Large intestine (tissue), 3 donors: ENCODE data around the gene SERPINF2. TPM values are rescaled to one million over a fixed set of nuclear protein-coding genes. Genes with fewer than 3 reads are reported as not detected.
"Not testable (repeated sequence)": the region's sequence is repeated elsewhere in the genome, so short reads cannot be mapped to it uniquely, and the experiment has no call there.

Source experiments
- DNase-seq, 2 donors: peaks; one replicate each; pipeline versions ENCODE4 v3.0.0 to v3.0.0-alpha.2; 2013
- H3K27ac ChIP-seq: one replicate; pipeline ENCODE4 v1.5.1; 2013; ENCODE audit warnings: low read length
- H3K27me3 ChIP-seq: 2 replicates; pipeline ENCODE4 v1.6.1; 2013; ENCODE audit warnings: low read length; ENCODE audit not compliant: control insufficient read depth, insufficient read depth
- H3K36me3 ChIP-seq: 2 replicates; pipeline ENCODE4 v1.6.1; 2013; ENCODE audit warnings: low read length; ENCODE audit not compliant: control insufficient read depth, insufficient read depth
- H3K4me1 ChIP-seq: one replicate; pipeline ENCODE4 v1.6.1; 2013; ENCODE audit warnings: low read length; ENCODE audit not compliant: control insufficient read depth, insufficient read depth
- H3K4me3 ChIP-seq: one replicate; pipeline ENCODE4 v1.5.1; 2013; ENCODE audit warnings: low read length
- H3K9me3 ChIP-seq: one replicate; pipeline ENCODE4 v1.6.1; 2013; ENCODE audit warnings: mild to moderate bottlenecking, low read depth, low read length, moderate library complexity; ENCODE audit not compliant: control insufficient read depth
- WGBS: methylation state at CpG from one replicate; pipeline ENCODE4 v1.1.5; 2013; ENCODE audit warnings: low lambda C conversion rate; ENCODE audit not compliant: insufficient coverage; 5-methylcytosine and 5-hydroxymethylcytosine counted together
- polyA plus RNA-seq: library from polyadenylated mRNA; unstranded; fragments of 120-200 nt; gene quantifications from one replicate; pipeline ENCODE4 v1.2.1, GENCODE V29; 2013

Gene SERPINF2
- polyA plus RNA-seq, 1 donor: 14.3 TPM

DNA sequence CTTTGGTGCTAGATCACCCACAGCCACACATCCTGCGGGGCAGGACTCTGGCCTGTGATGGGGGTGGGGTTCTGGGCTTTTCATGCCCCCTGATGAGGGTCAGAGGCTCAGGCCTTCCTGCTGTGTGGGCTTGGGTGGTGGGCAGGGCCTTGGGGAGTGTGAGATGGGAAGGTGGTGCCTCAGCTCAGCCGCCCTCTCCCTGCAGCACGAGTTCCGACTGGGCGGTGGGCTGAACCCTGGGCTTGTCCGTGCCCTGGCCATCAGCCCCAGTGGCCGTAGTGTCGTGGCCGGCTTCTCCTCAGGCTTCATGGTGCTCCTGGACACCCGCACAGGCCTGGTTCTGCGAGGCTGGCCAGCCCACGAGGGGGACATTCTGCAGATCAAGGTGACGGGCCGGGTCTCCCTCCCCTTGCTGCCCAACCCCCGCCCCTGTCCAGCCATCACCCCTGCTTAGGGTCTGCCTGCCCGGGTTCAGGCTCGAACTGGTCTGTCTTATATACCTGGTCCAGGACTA, 6.8 kb upstream of the SERPINF2 start:
- Histone ChIP-seq H3K4me1 (peaks cover 25% of the 10 kb centered on the region), H3K9me3 (peaks cover 6% of the 10 kb centered on the region), H3K27ac (peak overlapping the region; percentile 61), H3K36me3 (peaks cover 35% of the 10 kb centered on the region), H3K27me3 (no peaks in the 10 kb centered on the region), H3K4me3 (no peak overlapping the region)
- no CpG with 5 or more reads among the region's 17 CpGs for WGBS
- DNase-seq: no peak

DNA sequence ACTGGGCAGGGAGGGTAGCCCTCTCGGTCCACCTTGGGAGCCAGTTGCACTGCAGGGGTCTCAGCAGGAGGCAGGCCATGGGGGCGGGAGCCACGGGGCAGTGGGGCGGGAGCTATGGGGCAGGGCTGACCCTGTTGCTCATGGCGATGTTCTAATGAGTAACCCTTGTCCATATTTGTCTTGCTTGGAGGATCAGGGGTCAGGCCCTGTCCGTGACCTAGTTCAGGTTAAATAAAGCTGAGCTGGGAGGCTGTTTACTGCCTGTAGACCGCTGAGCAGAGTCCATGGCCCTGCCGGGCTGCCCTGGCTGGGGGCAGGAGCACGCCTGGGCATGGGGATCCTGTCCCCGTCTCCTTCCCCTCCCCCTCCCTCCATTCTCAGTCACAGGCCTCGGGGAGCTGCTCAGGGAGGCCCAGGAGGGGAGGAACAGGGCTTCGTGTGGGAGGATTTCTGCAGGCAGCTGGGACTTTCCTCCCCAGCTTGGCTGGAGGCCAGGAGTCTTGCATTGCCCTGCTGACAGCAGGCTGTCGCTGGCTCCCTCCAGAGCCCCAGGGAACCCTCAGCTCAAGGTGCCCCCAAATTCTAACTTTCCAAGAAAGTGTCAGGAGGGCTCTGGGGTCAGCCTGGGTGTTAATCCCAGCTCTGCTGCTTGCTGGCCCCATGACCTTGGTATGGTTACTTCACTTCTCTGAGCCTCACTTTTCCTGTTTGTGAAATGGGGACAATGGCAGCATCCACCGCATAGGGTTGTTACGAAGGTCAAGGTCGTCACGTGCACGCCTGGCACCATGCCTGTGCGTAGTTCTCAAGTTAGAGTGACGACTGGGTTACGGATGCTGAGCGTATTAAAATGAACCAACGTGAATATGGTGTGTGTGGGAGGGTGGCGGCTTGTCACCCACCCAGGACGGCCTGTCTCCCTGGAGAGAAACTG, 6.1 kb upstream of the SERPINF2 start:
- DNase-seq: peak; percentile 87 to 90
- Histone ChIP-seq H3K27me3 (no peaks in the 10 kb centered on the region), H3K9me3 (peaks cover 6% of the 10 kb centered on the region), H3K4me3 (no peak overlapping the region), H3K36me3 (peaks cover 33% of the 10 kb centered on the region), H3K4me1 (peaks cover 25% of the 10 kb centered on the region), H3K27ac (peak overlapping the region; percentile 61)
- no CpG with 5 or more reads among the region's 25 CpGs for WGBS

DNA sequence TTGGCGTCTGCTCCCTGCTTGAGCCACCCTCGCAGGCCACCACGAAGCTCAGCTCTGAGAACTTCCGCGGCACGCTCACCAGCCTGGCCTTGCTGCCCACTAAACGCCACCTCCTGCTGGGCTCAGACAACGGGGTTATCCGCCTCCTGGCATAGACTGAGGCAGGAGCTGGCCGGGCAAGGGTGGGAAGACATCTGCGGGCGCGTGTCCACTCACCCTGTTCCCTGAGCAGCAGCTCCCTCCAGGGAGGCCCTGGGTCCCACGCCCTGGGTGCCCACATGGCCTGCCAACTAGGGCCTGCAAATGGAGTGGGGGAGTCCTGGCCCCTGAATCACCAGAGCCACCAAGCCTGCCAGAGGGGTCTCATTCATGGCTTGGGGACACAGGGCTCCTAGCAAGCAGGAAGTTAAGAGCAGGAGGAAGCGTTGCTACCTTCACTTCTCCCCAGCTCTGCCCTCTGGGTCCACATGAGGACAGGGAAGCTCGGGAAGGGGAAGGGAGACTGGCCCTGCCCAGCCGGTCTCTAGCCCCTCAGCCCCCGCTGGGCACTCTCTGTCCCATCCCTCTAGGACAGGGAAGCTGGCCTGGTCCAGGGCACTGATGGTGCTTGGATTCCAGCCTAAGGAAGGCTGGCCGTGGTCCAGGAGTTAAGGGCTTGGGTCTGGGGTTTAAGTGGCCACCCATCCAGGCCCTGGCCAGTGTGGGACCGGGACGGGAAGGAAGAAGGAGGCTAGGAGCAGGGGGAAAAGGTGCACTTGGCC, 5.0 kb upstream of the SERPINF2 start:
- H3K36me3 ChIP-seq: peaks cover 30% of the 10 kb centered on the region
- WGBS: no CpG with 5 or more reads among the region's 21 CpGs
- no peak overlapping the region for H3K27ac ChIP-seq
- no peak for DNase-seq
- peaks cover 6% of the 10 kb centered on the region for H3K9me3 ChIP-seq
- no peaks in the 10 kb centered on the region for H3K27me3 ChIP-seq
- peaks cover 32% of the 10 kb centered on the region for H3K4me1 ChIP-seq
- H3K4me3 ChIP-seq: no peak overlapping the region

DNA sequence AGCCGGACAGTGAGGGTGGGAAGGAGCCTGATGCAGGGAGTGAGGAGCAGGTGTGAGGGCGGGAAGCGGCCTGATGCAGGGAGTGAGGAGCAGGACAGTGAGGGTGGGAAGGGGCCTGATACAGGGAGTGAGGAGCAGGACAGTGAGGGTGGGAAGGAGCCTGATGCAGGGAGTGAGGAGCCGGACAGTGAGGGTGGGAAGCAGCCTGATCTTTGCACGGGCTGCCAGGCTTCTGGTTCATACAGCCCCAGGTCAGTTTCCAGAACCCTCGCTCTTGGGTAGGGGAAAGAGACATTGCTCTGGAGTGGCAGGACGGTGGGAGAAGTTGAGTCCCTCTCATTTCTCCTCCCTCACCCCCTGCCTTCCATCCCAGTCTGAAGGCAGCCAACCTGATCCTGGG, 772 bp upstream of the SERPINF2 start:
- Histone ChIP-seq H3K27ac (peak overlapping the region; percentile 7), H3K36me3 (peaks cover 12% of the 10 kb centered on the region), H3K4me1 (peaks cover 28% of the 10 kb centered on the region)
- DNase-seq, H3K27me3 ChIP-seq, H3K9me3 ChIP-seq, H3K4me3 ChIP-seq: not testable (repeated sequence)
- WGBS: no CpG with 5 or more reads among the region's 7 CpGs

GRCh38 chr17:1743088-1743439, 393 bp downstream of the SERPINF2 start:
- Histone ChIP-seq H3K4me3 (no peak overlapping the region), H3K9me3 (peaks cover 4% of the 10 kb centered on the region), H3K36me3 (peaks cover 3% of the 10 kb centered on the region), H3K27ac (peak overlapping the region; percentile 7), H3K4me1 (peaks cover 20% of the 10 kb centered on the region), H3K27me3 (no peaks in the 10 kb centered on the region)
- no peak for DNase-seq
- no CpG with 5 or more reads among the region's 2 CpGs for WGBS

- Histone ChIP-seq H3K36me3 (peaks cover 7% of the 10 kb centered on the region), H3K4me3 (no peak overlapping the region), H3K9me3 (peaks cover 8% of the 10 kb centered on the region), H3K27me3 (no peaks in the 10 kb centered on the region), H3K4me1 (peaks cover 18% of the 10 kb centered on the region), H3K27ac (no peak overlapping the region)
- DNase-seq: no peak
- no CpG with 5 or more reads among the region's 29 CpGs for WGBS
These were observed 2.2 kb downstream of the SERPINF2 start for GRCh38 chr17:1744551-1745512.

DNA sequence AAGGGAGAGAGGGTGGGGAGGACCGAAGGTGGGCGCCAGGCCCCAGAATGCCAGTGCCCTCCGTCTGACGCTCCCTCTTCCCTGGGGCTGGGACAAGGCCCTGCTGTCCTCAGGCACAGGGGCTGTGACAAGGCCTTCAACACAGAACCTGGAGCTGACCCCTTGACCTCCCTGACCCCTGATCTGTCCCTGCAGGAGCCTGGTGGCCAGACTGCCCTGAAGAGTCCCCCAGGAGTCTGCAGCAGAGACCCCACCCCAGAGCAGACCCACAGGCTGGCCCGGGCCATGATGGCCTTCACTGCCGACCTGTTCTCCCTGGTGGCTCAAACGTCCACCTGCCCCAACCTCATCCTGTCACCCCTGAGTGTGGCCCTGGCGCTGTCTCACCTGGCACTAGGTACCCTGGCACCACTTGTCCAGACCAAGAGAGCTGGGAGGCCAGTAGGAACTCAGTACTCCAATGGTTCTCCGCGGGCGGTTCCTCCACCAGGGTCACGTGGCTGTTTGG, 2.9 kb downstream of the SERPINF2 start:
- peaks cover 7% of the 10 kb centered on the region for H3K36me3 ChIP-seq
- no peak for DNase-seq
- no peak overlapping the region for H3K4me3 ChIP-seq
- peaks cover 8% of the 10 kb centered on the region for H3K9me3 ChIP-seq
- H3K4me1 ChIP-seq: peaks cover 18% of the 10 kb centered on the region
- WGBS: no CpG with 5 or more reads among the region's 12 CpGs
- no peaks in the 10 kb centered on the region for H3K27me3 ChIP-seq
- no peak overlapping the region for H3K27ac ChIP-seq

GRCh38 chr17:1746975-1747543, 4.4 kb downstream of the SERPINF2 start:
- peaks cover 8% of the 10 kb centered on the region for H3K9me3 ChIP-seq
- H3K27me3 ChIP-seq: no peaks in the 10 kb centered on the region
- H3K4me1 ChIP-seq: peaks cover 16% of the 10 kb centered on the region
- WGBS: no CpG with 5 or more reads among the region's 22 CpGs
- no peak overlapping the region for H3K4me3 ChIP-seq
- H3K36me3 ChIP-seq: peaks cover 7% of the 10 kb centered on the region
- DNase-seq: peak in 1 of 2 donors; percentile 53
- no peak overlapping the region for H3K27ac ChIP-seq

DNA sequence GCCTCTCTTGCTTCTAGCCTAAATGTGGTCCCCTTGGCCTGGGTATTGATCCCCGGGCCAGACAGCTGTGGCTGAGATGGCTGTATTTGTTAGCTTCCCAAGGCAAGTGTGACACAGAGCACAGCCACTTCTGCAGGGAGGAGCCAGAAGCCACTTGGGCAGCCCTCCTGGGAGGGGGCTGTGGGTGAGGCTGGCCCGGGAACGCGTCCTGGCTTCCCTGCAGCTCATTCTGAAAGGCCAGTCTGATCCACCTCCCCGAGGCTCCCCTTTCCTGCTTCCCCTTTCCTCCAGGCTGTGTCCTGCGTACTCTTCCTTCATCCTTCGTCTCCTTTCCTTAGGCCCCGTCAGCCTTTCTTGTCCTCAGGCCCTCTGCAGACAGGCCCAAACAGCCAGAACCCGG, 8.0 kb downstream of the SERPINF2 start:
- Histone ChIP-seq H3K27me3 (no peaks in the 10 kb centered on the region), H3K4me1 (peaks cover 13% of the 10 kb centered on the region), H3K36me3 (peaks cover 7% of the 10 kb centered on the region), H3K27ac (no peak overlapping the region), H3K4me3 (no peak overlapping the region), H3K9me3 (peaks cover 8% of the 10 kb centered on the region)
- 100% methylated on average over 3 of the region's 9 CpGs for WGBS
- no peak for DNase-seq
